Measurements from ENCODE around the gene TANC1. TPM values are rescaled to one million over a fixed set of nuclear protein-coding genes. Genes with fewer than 3 reads are reported as not detected.

TANC1 gene
- total RNA-seq, 2 donors from 2014 or later: 2.9 to 9.5 TPM

DNA sequence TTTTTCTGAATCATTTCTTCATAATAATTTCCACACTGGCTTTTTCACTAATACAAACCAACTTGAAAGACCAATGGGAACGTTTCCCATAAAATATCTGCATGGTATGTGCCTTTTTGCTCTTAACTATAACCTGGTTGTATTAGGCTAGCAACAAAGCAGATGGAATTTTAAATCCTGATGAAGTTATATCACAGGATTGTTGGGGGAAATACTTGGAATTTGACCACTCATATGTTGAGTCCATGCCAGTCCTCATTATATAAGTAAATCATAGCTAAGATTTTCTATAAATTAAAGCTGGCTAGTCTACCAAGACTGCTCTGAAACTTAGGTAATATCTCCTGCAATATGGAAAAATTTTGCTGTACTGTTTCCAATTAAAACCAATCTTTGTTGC lies 99.5 kb downstream of the TANC1 start:
- peaks cover 20% of the 10 kb centered on the region for H3K4me1 ChIP-seq (ENCODE audit: control insufficient read depth, insufficient read depth, low read length)
- Mint-ChIP-seq H3K36me3 (ENCODE audit: low read depth) (no peaks in the 10 kb centered on the region), H3K4me3 (no peak overlapping the region), H3K9me3 (no peaks in the 10 kb centered on the region), H3K27me3 (ENCODE audit: insufficient read depth) (no peaks in the 10 kb centered on the region), H3K27ac (no peak overlapping the region), H3K4me1 (peaks cover 29% of the 10 kb centered on the region)
- peaks cover 47% of the 10 kb centered on the region for H3K36me3 ChIP-seq (ENCODE audit: control insufficient read depth, insufficient read depth, low read length)
- TF ChIP-seq, protein P1, sequence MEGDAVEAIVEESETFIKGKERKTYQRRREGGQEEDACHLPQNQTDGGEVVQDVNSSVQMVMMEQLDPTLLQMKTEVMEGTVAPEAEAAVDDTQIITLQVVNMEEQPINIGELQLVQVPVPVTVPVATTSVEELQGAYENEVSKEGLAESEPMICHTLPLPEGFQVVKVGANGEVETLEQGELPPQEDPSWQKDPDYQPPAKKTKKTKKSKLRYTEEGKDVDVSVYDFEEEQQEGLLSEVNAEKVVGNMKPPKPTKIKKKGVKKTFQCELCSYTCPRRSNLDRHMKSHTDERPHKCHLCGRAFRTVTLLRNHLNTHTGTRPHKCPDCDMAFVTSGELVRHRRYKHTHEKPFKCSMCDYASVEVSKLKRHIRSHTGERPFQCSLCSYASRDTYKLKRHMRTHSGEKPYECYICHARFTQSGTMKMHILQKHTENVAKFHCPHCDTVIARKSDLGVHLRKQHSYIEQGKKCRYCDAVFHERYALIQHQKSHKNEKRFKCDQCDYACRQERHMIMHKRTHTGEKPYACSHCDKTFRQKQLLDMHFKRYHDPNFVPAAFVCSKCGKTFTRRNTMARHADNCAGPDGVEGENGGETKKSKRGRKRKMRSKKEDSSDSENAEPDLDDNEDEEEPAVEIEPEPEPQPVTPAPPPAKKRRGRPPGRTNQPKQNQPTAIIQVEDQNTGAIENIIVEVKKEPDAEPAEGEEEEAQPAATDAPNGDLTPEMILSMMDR (conservative IDR thresholded peaks at IDR 0.05): no peak
- no peak overlapping the region for H3K27ac ChIP-seq (ENCODE audit: low read depth, low read length)
- H3K9me3 ChIP-seq (ENCODE audit: control insufficient read depth, low read length): no peaks in the 10 kb centered on the region
- 100% methylated on average over 1 of the region's 1 CpG for WGBS, 2 experiments (ENCODE audit: insufficient coverage in 1 of 2, insufficient read length in 1 of 2)
- H3K27me3 ChIP-seq (ENCODE audit: control insufficient read depth, insufficient read depth, low read length, poor library complexity, severe bottlenecking): no peaks in the 10 kb centered on the region
- no peak overlapping the region for H3K4me3 ChIP-seq (ENCODE audit: low read length)
- no peak overlapping the region for H3K9ac ChIP-seq (ENCODE audit: extremely low read depth, low read length, poor library complexity, severe bottlenecking)
- DNase-seq: no peak

DNA sequence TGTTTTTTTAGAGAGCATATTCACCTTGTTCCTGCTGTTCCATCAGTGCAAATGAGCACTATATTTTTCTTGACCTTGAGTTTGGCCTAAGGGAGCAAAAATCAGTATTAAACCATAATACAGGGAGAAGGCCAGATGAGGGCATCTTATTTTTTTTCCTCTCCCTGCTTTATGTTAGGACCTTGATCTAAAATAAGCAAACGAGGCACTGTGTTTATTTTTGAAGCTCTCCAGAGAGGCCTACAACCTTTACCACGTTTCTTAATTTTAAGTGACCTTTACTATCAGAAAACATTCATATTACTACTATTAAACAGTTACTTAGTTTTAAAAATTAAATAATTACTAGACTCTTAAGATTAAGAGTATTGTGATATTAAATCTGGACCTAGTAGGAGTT lies 100.8 kb downstream of the TANC1 start:
- H3K9me3 Mint-ChIP-seq: no peaks in the 10 kb centered on the region
- Histone ChIP-seq H3K4me1 (ENCODE audit: control insufficient read depth, insufficient read depth, low read length) (peaks cover 20% of the 10 kb centered on the region), H3K4me3 (ENCODE audit: low read length) (no peak overlapping the region), H3K36me3 (ENCODE audit: control insufficient read depth, insufficient read depth, low read length) (peaks cover 47% of the 10 kb centered on the region), H3K9me3 (ENCODE audit: control insufficient read depth, low read length) (no peaks in the 10 kb centered on the region), H3K27me3 (ENCODE audit: control insufficient read depth, insufficient read depth, low read length, poor library complexity, severe bottlenecking) (no peaks in the 10 kb centered on the region), H3K9ac (ENCODE audit: extremely low read depth, low read length, poor library complexity, severe bottlenecking) (no peak overlapping the region), H3K27ac (ENCODE audit: low read depth, low read length) (no peak overlapping the region)
- no peaks in the 10 kb centered on the region for H3K36me3 Mint-ChIP-seq (ENCODE audit: low read depth)
- H3K4me3 Mint-ChIP-seq: no peak overlapping the region
- H3K27me3 Mint-ChIP-seq (ENCODE audit: insufficient read depth): no peaks in the 10 kb centered on the region
- no peak overlapping the region for H3K27ac Mint-ChIP-seq
- H3K4me1 Mint-ChIP-seq: peaks cover 21% of the 10 kb centered on the region
- no peak for DNase-seq
- TF ChIP-seq, protein P1 (conservative IDR thresholded peaks at IDR 0.05): no peak
- 93 to 100% methylated on average over 1 to 2 of the region's 2 CpGs for WGBS, 2 experiments (ENCODE audit: insufficient coverage in 1 of 2, insufficient read length in 1 of 2)

DNA sequence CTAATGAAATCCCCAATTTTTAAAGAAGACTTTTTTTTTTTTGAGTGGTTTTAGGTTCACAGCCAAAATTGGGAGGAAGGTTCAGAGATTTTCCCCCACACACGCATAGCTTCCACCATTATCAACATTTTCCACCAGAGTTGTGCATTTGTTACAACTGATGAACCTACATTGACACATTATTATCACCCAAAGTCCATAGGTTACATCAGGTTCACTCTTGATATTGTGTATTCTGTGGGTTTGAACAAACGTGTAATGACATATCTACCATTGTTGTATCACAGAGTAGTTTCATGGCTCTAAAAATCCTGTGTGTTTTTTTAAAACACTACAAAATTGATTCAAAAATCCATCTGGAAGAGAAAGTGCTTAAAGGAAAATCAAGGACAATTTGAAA lies 101.8 kb downstream of the TANC1 start:
- no peak overlapping the region for H3K27ac Mint-ChIP-seq
- H3K36me3 Mint-ChIP-seq (ENCODE audit: low read depth): no peaks in the 10 kb centered on the region
- Histone ChIP-seq H3K9ac (ENCODE audit: extremely low read depth, low read length, poor library complexity, severe bottlenecking) (no peak overlapping the region), H3K27me3 (ENCODE audit: control insufficient read depth, insufficient read depth, low read length, poor library complexity, severe bottlenecking) (no peaks in the 10 kb centered on the region), H3K4me3 (ENCODE audit: low read length) (no peak overlapping the region), H3K36me3 (ENCODE audit: control insufficient read depth, insufficient read depth, low read length) (peaks cover 47% of the 10 kb centered on the region), H3K27ac (ENCODE audit: low read depth, low read length) (no peak overlapping the region), H3K4me1 (ENCODE audit: control insufficient read depth, insufficient read depth, low read length) (peaks cover 17% of the 10 kb centered on the region), H3K9me3 (ENCODE audit: control insufficient read depth, low read length) (no peaks in the 10 kb centered on the region)
- no peak for DNase-seq
- TF ChIP-seq, protein P1 (conservative IDR thresholded peaks at IDR 0.05): no peak
- no peak overlapping the region for H3K4me3 Mint-ChIP-seq
- 76 to 80% methylated on average over 1 to 2 of the region's 2 CpGs for WGBS, 2 experiments (ENCODE audit: insufficient coverage in 1 of 2, insufficient read length in 1 of 2)
- no peaks in the 10 kb centered on the region for H3K27me3 Mint-ChIP-seq (ENCODE audit: insufficient read depth)
- peaks cover 12% of the 10 kb centered on the region for H3K4me1 Mint-ChIP-seq
- no peaks in the 10 kb centered on the region for H3K9me3 Mint-ChIP-seq
